Hepatocyte (in vitro differentiated cells): ENCODE results near the gene ASB2.

Experiments
- CTCF ChIP-seq: fragments of 200-600 bp; sonication (generic); IDR thresholded peaks from 2 replicates; pipeline ENCODE4 v1.5.1; 2016; ENCODE audit warnings: antibody characterized with exemption, mild to moderate bottlenecking; ENCODE audit not compliant: poor library complexity
- EZH2 ChIP-seq: fragments of 200-600 bp; sonication (generic); IDR thresholded peaks from 2 replicates; pipeline ENCODE4 v1.6.1; 2016; ENCODE audit warnings: antibody characterized with exemption, mild to moderate bottlenecking, borderline replicate concordance
- EZH2phosphoT487 ChIP-seq: fragments of 200-600 bp; sonication (generic); IDR thresholded peaks from one replicate; pipeline ENCODE4 v1.6.1; 2018; ENCODE audit warnings: antibody characterized with exemption, mild to moderate bottlenecking, low read depth, moderate library complexity; ENCODE audit not compliant: unreplicated experiment, severe bottlenecking

- TF ChIP-seq CTCF (no peak), EZH2 (no peak), EZH2phosphoT487 (no peak)
Observed at GRCh38 chr14:93947282-93947681, 29.1 kb downstream of the ASB2 start.
